Measurements from ENCODE around the gene MYO1H. TPM values are rescaled to one million over a fixed set of nuclear protein-coding genes. Genes with fewer than 3 reads are reported as not detected.

MYO1H gene
- total and polyA plus RNA-seq, 2 of the 8 experiments (the other 6 are each of a cell fraction or from before 2014, with no cell fraction given), result 0.03 TPM; not detected in 1

GRCh38 chr12:109334887-109335286 lies 12.8 kb upstream of the MYO1H start (continued):
- TF ChIP-seq RBBP5 (IDR thresholded peaks at IDR 0.05; ENCODE audit: borderline replicate concordance, low read depth, low read length) (no peak), HDAC6 (IDR thresholded peaks at IDR 0.05; ENCODE audit: low read depth, low read length) (no peak), POLR2AphosphoS5 (IDR thresholded peaks at IDR 0.05; ENCODE audit: low read depth, low read length) (no peak)
